Fibroblast of mammary gland (primary cell): ENCODE results near the gene GNAL.
A peak's percentile ranks its signal among the peaks of the same experiment; 100 is the strongest.
"Not testable (repeated sequence)": the region's sequence is repeated elsewhere in the genome, so short reads cannot be mapped to it uniquely, and the experiment has no call there.

Experiments used
- DNase-seq: peaks from one replicate; pipeline ENCODE4 v3.0.0-alpha.2; 2010; ENCODE audit warnings: low read depth
- H3K4me3 ChIP-seq: 2 replicates; pipeline ENCODE4 v1.5.1; 2011; ENCODE audit warnings: low read depth, mild to moderate bottlenecking, low read length, moderate library complexity; ENCODE audit not compliant: control insufficient read depth
- TF ChIP-seq, protein P1 (sequence below): conservative IDR thresholded peaks from 2 replicates; pipeline ENCODE4 v1.5.1; 2011; ENCODE audit warnings: low read depth, low read length, inconsistent platforms; ENCODE audit not compliant: control insufficient read depth, insufficient read depth

The GNAL gene

DNA sequence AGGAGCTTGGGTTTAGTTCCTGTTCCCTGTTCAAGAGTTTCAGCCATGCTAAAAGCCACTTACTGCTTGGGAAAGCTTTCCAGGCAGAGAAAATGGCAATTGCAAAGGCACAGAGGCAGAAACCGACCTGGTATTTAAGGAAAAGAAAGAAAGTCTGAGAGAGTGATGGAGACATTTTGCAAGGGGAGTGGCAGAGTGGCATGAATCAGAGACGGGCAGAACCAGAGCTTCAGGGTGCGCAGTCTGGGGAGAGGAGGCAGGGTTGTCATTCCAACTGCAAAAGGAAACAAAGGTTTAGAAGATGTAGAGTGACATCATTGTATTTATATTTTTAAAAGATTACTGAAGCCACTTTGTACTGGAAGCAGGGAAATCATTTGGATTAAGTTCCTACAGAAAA, 14.9 kb upstream of the GNAL start:
- TF ChIP-seq, protein P1, sequence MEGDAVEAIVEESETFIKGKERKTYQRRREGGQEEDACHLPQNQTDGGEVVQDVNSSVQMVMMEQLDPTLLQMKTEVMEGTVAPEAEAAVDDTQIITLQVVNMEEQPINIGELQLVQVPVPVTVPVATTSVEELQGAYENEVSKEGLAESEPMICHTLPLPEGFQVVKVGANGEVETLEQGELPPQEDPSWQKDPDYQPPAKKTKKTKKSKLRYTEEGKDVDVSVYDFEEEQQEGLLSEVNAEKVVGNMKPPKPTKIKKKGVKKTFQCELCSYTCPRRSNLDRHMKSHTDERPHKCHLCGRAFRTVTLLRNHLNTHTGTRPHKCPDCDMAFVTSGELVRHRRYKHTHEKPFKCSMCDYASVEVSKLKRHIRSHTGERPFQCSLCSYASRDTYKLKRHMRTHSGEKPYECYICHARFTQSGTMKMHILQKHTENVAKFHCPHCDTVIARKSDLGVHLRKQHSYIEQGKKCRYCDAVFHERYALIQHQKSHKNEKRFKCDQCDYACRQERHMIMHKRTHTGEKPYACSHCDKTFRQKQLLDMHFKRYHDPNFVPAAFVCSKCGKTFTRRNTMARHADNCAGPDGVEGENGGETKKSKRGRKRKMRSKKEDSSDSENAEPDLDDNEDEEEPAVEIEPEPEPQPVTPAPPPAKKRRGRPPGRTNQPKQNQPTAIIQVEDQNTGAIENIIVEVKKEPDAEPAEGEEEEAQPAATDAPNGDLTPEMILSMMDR = no peak
- H3K4me3 ChIP-seq = no peak overlapping the region
- DNase-seq = no peak

DNA sequence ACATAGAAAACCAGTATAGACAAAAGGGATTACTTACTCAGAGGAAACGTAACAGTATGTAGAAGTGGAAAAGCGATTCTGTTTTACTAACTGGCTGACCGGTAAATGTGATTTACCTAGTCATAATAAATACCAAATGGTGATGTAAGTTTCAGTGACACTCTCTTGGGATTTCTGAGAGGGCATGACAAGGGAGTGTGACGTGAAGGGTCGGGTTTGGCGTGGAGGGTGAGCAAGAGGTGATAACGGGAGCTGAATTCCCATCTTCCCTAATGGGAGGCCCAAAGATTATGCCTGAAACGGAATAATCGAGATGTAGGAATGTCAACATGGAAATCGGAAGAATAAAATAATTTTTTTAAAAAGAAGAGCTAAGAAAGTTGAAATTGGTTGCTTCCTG, 12.7 kb upstream of the GNAL start:
- DNase-seq = no peak
- H3K4me3 ChIP-seq = no peak overlapping the region
- TF ChIP-seq, protein P1 = no peak

DNA sequence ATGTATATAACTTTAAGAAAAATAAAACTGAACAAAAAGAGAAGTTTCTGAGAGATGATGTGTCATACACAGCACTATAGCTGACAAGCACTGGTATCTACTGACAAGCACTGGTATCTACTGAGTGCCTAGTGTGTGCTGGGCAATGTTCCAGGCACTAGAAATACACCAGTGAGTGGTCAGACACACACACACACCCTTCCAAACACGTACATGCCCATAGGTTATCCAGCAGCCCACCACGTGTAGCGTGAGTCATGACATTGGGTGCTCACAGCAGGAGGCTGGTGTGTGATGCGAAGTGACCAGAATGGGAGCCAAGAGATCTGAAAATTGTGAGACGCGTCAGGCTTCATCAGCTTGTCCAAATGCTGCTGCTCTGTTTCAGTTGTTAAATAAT, 12.2 kb upstream of the GNAL start:
- DNase-seq = peak; percentile 29
- TF ChIP-seq, protein P1 = no peak
- H3K4me3 ChIP-seq = no peak overlapping the region

DNA sequence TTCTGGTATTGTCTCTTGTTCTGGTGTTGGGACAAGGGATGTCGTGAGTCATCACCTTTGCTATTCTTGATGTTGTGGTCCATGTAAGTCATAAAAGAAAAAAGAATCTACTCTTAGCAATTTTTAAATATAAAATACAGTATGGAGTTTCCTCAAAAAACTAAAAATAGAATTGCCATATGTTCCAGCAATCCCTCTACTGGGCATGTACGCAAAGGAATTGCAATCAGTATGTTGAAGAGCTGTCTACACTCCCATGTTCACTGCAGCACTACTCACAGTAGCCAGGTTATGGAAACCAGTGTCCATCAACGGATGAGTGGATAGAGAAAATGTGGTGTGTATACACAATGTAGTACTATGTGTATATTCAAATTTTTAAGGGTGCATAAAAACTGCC, 10.9 kb upstream of the GNAL start:
- no peak overlapping the region for H3K4me3 ChIP-seq
- DNase-seq = no peak
- TF ChIP-seq, protein P1 = no peak

- H3K4me3 ChIP-seq = peak overlapping the region; percentile 4
- TF ChIP-seq, protein P1 = no peak
- peak; percentile 29 for DNase-seq
These were observed 853 bp downstream of the GNAL start for GRCh38 chr18:11689669-11690565.

DNA sequence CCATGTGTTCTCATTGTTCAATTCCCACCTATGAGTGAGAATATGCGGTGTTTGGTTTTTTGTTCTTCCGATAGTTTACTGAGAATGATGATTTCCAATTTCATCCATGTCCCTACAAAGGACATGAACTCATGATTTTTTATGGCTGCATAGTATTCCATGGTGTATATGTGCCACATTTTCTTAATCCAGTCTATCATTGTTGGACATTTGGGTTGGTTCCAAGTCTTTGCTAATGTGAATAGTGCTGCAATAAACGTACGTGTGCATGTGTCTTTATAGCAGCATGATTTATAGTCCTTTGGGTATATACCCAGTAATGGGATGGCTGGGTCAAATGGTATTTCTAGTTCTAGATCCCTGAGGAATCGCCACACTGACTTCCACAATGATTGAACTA, 1.6 kb downstream of the GNAL start:
- not testable (repeated sequence) for H3K4me3 ChIP-seq, DNase-seq

GRCh38 chr18:11695736-11696135, 6.7 kb downstream of the GNAL start:
- DNase-seq = no peak
- H3K4me3 ChIP-seq = no peak overlapping the region
- TF ChIP-seq, protein P1 = no peak
